Bronchial epithelial cell (primary cell): ENCODE data around the gene GIT2. TPM values are rescaled to one million over a fixed set of nuclear protein-coding genes. Genes with fewer than 3 reads are reported as not detected.

Experiments used
- DNase-seq: peaks from one replicate; pipeline ENCODE4 v3.0.0-alpha.2; 2010; ENCODE audit warnings: low read depth
- FAIRE-seq: peaks from 2 replicates; lab custom pipeline; 2011; peaks lifted over from hg19 to GRCh38; lab: Jason Lieb, UNC
- H3K27me3 ChIP-seq: 2 replicates; pipeline ENCODE4 v1.5.1; 2011; ENCODE audit warnings: low read length; ENCODE audit not compliant: control insufficient read depth, insufficient read depth
- H3K36me3 ChIP-seq: 2 replicates; pipeline ENCODE4 v1.5.1; 2011; ENCODE audit warnings: low read length; ENCODE audit not compliant: control insufficient read depth, insufficient read depth
- H3K4me3 ChIP-seq: 2 replicates; pipeline ENCODE4 v1.5.1; 2011; ENCODE audit warnings: mild to moderate bottlenecking, low read depth, low read length, control low read depth
- CTCF ChIP-seq: IDR thresholded peaks from 2 replicates; pipeline ENCODE4 v1.5.1; 2011; ENCODE audit warnings: mild to moderate bottlenecking, moderate library complexity, low read length, control low read depth, inconsistent platforms; ENCODE audit not compliant: insufficient read depth, severe bottlenecking
- total RNA-seq: library from RNA; depleted of rRNA; stranded (reverse); fragments of >200 nt; gene quantifications from 2 replicates; pipeline ENCODE4 v1.2.1, GENCODE V29; 2014

Gene GIT2
- total RNA-seq, 1 donor from 2014 or later: 22.4 TPM

GRCh38 chr12:110035534-110036104 lies 39.5 kb upstream of the GIT2 start:
- Histone ChIP-seq H3K36me3 (peaks cover 4% of the 10 kb centered on the region), H3K4me3 (no peak overlapping the region), H3K27me3 (no peaks in the 10 kb centered on the region)
- TF ChIP-seq CTCF: no peak
- FAIRE-seq (no peak), DNase-seq (no peak)

- H3K27me3 ChIP-seq: no peaks in the 10 kb centered on the region
- FAIRE-seq (no peak), DNase-seq (no peak)
- H3K4me3 ChIP-seq: no peak overlapping the region
- H3K36me3 ChIP-seq: peaks cover 4% of the 10 kb centered on the region
- TF ChIP-seq CTCF: no peak
Observed at GRCh38 chr12:110033888-110034287, 37.7 kb upstream of the GIT2 start.

GRCh38 chr12:110029290-110029815 lies 33.2 kb upstream of the GIT2 start:
- peak; percentile 7 for FAIRE-seq

GRCh38 chr12:110028323-110028722 lies 32.2 kb upstream of the GIT2 start:
- no peak for TF ChIP-seq CTCF
- FAIRE-seq: peak; percentile 60

More at GRCh38 chr12:110029290-110029815, 33.2 kb upstream of the GIT2 start:
- DNase-seq: no peak
- Histone ChIP-seq H3K27me3 (no peaks in the 10 kb centered on the region), H3K36me3 (no peaks in the 10 kb centered on the region), H3K4me3 (no peak overlapping the region)
- TF ChIP-seq CTCF: no peak

GRCh38 chr12:110024051-110024450 lies 27.9 kb upstream of the GIT2 start:
- DNase-seq (no peak), FAIRE-seq (no peak)
- no peaks in the 10 kb centered on the region for H3K36me3 ChIP-seq
- no peaks in the 10 kb centered on the region for H3K27me3 ChIP-seq
- no peak overlapping the region for H3K4me3 ChIP-seq
- TF ChIP-seq CTCF: no peak

More at GRCh38 chr12:110028323-110028722, 32.2 kb upstream of the GIT2 start:
- H3K4me3 ChIP-seq: no peak overlapping the region
- H3K27me3 ChIP-seq: no peaks in the 10 kb centered on the region
- no peaks in the 10 kb centered on the region for H3K36me3 ChIP-seq
- DNase-seq: no peak
